HG03521 (cell line): ENCODE measurements around the gene RRP1.

Experiments used
- ATAC-seq: cut with Tn5 transposase; IDR thresholded peaks from one replicate; pipeline ENCODE4 v1.9.1; 2021; ENCODE audit warnings: mild to moderate bottlenecking, moderate library complexity; ENCODE audit not compliant: unreplicated experiment

RRP1 gene

GRCh38 chr21:43775190-43775589, 14.2 kb upstream of the RRP1 start:
- ATAC-seq = no peak

- ATAC-seq = peak; percentile 55
Observed at GRCh38 chr21:43775795-43776430, 13.5 kb upstream of the RRP1 start, which contains the start of gene CSTB. TSS of gene CSTB (minus strand) at chr21:43776308. CDS start at chr21:43776269, 39 bp downstream.

- ATAC-seq = no peak
Observed at GRCh38 chr21:43777953-43778352, 11.4 kb upstream of the RRP1 start.

- ATAC-seq = no peak
Observed at GRCh38 chr21:43778469-43779335, 10.7 kb upstream of the RRP1 start.

- ATAC-seq = no peak
Observed at GRCh38 chr21:43779660-43780059, 9.7 kb upstream of the RRP1 start.

- ATAC-seq = no peak
Observed at GRCh38 chr21:43781846-43782245, 7.5 kb upstream of the RRP1 start.

- ATAC-seq = no peak
Observed at GRCh38 chr21:43782431-43783097, 6.8 kb upstream of the RRP1 start.

- ATAC-seq = no peak
Observed at GRCh38 chr21:43783098-43783700, 6.2 kb upstream of the RRP1 start.

GRCh38 chr21:43785134-43785533, 4.2 kb upstream of the RRP1 start:
- ATAC-seq = no peak

GRCh38 chr21:43786300-43786806, 3.0 kb upstream of the RRP1 start:
- ATAC-seq = no peak

GRCh38 chr21:43786807-43787440, 2.5 kb upstream of the RRP1 start:
- ATAC-seq = no peak

- ATAC-seq = no peak
Observed at GRCh38 chr21:43790010-43790524, 690 bp downstream of the RRP1 start.

GRCh38 chr21:43792406-43792805, 3.0 kb downstream of the RRP1 start:
- ATAC-seq = no peak

- no peak for ATAC-seq
Observed at GRCh38 chr21:43793243-43793642, 3.9 kb downstream of the RRP1 start.

- no peak for ATAC-seq
Observed at GRCh38 chr21:43794311-43794710, 4.9 kb downstream of the RRP1 start.

GRCh38 chr21:43794857-43795256, 5.5 kb downstream of the RRP1 start:
- ATAC-seq = no peak

- no peak for ATAC-seq
Observed at GRCh38 chr21:43797415-43797814, 8.0 kb downstream of the RRP1 start.

GRCh38 chr21:43797925-43798715, 8.7 kb downstream of the RRP1 start:
- ATAC-seq = no peak

GRCh38 chr21:43799301-43799840, 10.0 kb downstream of the RRP1 start:
- no peak for ATAC-seq
